KOPT-K1 (cell line): ENCODE results near the gene EHF.
"Not testable (repeated sequence)": the region's sequence is repeated elsewhere in the genome, so short reads cannot be mapped to it uniquely, and the experiment has no call there.

ENCODE experiments used
- H3K27ac ChIP-seq: fragments of 200-600 bp; sonication (generic); 2 replicates; pipeline ENCODE4 v1.5.1; 2016; ENCODE audit warnings: antibody characterized with exemption, mild to moderate bottlenecking, low read depth, low read length; ENCODE audit not compliant: poor library complexity, severe bottlenecking
- H3K36me3 ChIP-seq: fragments of 200-600 bp; sonication (generic); 2 replicates; pipeline ENCODE4 v1.5.1; 2017; ENCODE audit warnings: antibody characterized with exemption, mild to moderate bottlenecking, low read length, moderate library complexity; ENCODE audit not compliant: insufficient read depth
- H3K9me3 ChIP-seq: fragments of 200-600 bp; sonication (generic); 2 replicates; pipeline ENCODE4 v1.5.1; 2017; ENCODE audit warnings: antibody characterized with exemption, low read length, mild to moderate bottlenecking; ENCODE audit not compliant: insufficient read depth, poor library complexity, severe bottlenecking

The EHF gene

GRCh38 chr11:34679681-34680080, 58.8 kb downstream of the EHF start:
- Histone ChIP-seq H3K27ac (no peak overlapping the region), H3K9me3 (no peaks in the 10 kb centered on the region), H3K36me3 (no peaks in the 10 kb centered on the region)

GRCh38 chr11:34680206-34680605, 59.3 kb downstream of the EHF start:
- Histone ChIP-seq H3K27ac (no peak overlapping the region), H3K9me3 (no peaks in the 10 kb centered on the region), H3K36me3 (no peaks in the 10 kb centered on the region)

GRCh38 chr11:34680918-34681586, 60.2 kb downstream of the EHF start:
- H3K36me3 ChIP-seq = no peaks in the 10 kb centered on the region
- H3K27ac ChIP-seq = no peak overlapping the region
- H3K9me3 ChIP-seq = no peaks in the 10 kb centered on the region

DNA sequence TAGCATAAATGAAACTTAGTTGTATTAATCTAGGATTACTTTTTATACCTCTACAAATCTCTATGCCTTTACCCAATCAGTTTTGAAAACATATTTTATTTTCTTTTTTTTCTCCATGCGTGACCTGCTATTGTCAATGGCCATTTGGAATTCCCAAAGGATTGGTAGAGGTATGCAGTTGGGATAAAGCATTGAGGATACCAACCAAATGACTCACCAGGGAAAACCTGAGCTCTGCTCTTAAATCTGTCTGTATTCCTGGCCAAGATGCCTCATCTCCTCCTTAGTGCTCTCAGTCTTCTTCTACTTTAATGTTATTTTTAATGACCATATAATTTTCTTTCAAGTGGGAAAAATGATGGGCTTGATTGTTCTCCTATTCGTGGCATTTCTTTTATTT, 61.9 kb downstream of the EHF start:
- Histone ChIP-seq H3K27ac (no peak overlapping the region), H3K9me3 (no peaks in the 10 kb centered on the region)

GRCh38 chr11:34683396-34683795, 62.5 kb downstream of the EHF start:
- Histone ChIP-seq H3K9me3 (no peaks in the 10 kb centered on the region), H3K27ac (no peak overlapping the region), H3K36me3 (no peaks in the 10 kb centered on the region)

More for the DNA sequence above, 61.9 kb downstream of the EHF start:
- no peaks in the 10 kb centered on the region for H3K36me3 ChIP-seq

- Histone ChIP-seq H3K9me3 (no peaks in the 10 kb centered on the region), H3K27ac (no peak overlapping the region), H3K36me3 (no peaks in the 10 kb centered on the region)
Measured at GRCh38 chr11:34685864-34686263, 65.0 kb downstream of the EHF start.

GRCh38 chr11:34692299-34692698, 71.4 kb downstream of the EHF start:
- not testable (repeated sequence) for H3K27ac ChIP-seq, H3K9me3 ChIP-seq, H3K36me3 ChIP-seq

GRCh38 chr11:34696862-34697261, 76.0 kb downstream of the EHF start:
- Histone ChIP-seq H3K9me3 (peaks cover 5% of the 10 kb centered on the region), H3K27ac (no peak overlapping the region), H3K36me3 (no peaks in the 10 kb centered on the region)

DNA sequence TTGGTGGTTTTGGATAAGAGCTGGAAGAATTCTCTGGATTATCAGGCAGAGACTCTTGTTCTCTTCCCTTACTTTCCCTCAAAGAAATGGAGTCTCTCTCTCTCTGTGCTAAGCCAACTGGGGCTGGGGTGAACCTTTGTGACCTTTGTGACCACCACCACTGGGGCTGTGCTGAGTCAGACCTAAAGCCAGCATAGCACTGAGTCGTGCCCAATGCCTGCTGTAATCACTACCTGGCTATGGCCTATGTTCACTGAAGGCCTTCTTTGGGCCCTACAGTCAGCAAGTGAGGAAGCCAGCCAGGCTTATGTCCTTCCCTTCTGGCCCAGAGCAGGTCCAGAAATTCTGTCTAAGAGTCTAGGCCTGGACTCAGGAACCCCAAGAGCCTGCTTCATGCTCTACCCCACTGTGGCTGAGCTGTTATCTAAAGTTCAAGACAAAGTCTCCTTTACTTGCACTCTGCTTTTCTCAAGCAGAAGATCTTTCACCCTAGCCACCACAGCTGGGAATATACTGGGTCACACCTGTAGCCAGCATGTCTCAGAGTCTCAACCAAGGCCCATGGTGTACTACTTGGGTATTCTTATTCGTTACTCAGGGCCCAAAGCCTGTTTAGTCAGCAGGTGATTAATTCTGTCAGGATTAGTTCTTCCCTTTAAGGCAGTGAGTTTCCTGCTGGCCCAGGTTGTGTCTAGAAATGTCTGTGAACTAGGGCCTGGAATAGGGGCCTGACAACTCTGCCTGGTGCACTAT, 86.0 kb downstream of the EHF start:
- Histone ChIP-seq H3K27ac (no peak overlapping the region), H3K9me3 (peaks cover 14% of the 10 kb centered on the region), H3K36me3 (no peaks in the 10 kb centered on the region)

GRCh38 chr11:34707462-34707840, 86.6 kb downstream of the EHF start:
- Histone ChIP-seq H3K27ac (no peak overlapping the region), H3K36me3 (no peaks in the 10 kb centered on the region), H3K9me3 (peaks cover 14% of the 10 kb centered on the region)
